ENCODE data around the gene MYO1B. TPM values are rescaled to one million over a fixed set of nuclear protein-coding genes. Genes with fewer than 3 reads are reported as not detected.

MYO1B gene
- total and polyA plus RNA-seq, 2 of the 8 experiments (the other 6 are each of a cell fraction or from before 2014, with no cell fraction given): 15.5 to 61.2 TPM

- ChIA-PET CTCF (ENCODE audit: partially characterized antibody) (interaction anchor here (1.1 to 5.3 kb wide), 3 partner anchors 12 to 84 kb away, joined by 3 to 32 read pairs (median 4); no protein-coding TSS in a partner anchor), POLR2A (ENCODE audit: partially characterized antibody) (no interaction called here)
- Histone ChIP-seq H3K23me2 (ENCODE audit: low read depth, low read length) (peaks cover 2% of the 10 kb centered on the region; the same call in 1 of the 2 replicates), H2AFZ (ENCODE audit: low read length) (no peak overlapping the region), H3K4ac (replicated peaks; ENCODE audit: insufficient read length, low read depth, low read length) (no peak overlapping the region), H3K18ac (ENCODE audit: extremely low read depth, low read length) (no peak overlapping the region), H3K36me3 (ENCODE audit: control insufficient read depth in 2 of 4, insufficient read depth in 4 of 4, low read length in 3 of 4) (no peaks in the 10 kb centered on the region), H3K56ac (replicated peaks; ENCODE audit: insufficient read length, low read depth, low read length) (no peak overlapping the region), H4K20me1 (replicated peaks in 1 of 2; ENCODE audit: control insufficient read depth in 1 of 2, insufficient read depth in 2 of 2, low read length in 2 of 2) (peaks cover 0 to 4% of the 10 kb centered on the region in 2 experiments), H3K79me2 (ENCODE audit: control insufficient read depth in 1 of 2, insufficient read depth in 2 of 2, low read length in 2 of 2) (peaks cover 0 to 81% of the 10 kb centered on the region in 2 experiments; a peak in 2 of 4 replicates), H3K4me2 (ENCODE audit: insufficient read depth in 1 of 2, low read depth in 2 of 2, low read length in 2 of 2) (no peak overlapping the region), H3K9ac (replicated peaks in 1 of 4; ENCODE audit: extremely low read depth in 1 of 4, low read depth in 3 of 4, low read length in 3 of 4) (no peak overlapping the region), H3K9me3 (ENCODE audit: insufficient read depth in 2 of 2, low read depth in 1 of 2, low read length in 1 of 2) (no peaks in the 10 kb centered on the region), H3K79me1 (ENCODE audit: low read depth, low read length) (peaks cover 4% of the 10 kb centered on the region; the same call in 1 of the 2 replicates), H4K5ac (ENCODE audit: insufficient read length, low read depth, low read length) (no peak overlapping the region), H3K27me3 (replicated peaks in 1 of 4; ENCODE audit: control insufficient read depth in 3 of 4, extremely low read depth in 1 of 4, insufficient read depth in 3 of 4, low read length in 3 of 4) (no peaks in the 10 kb centered on the region), H2BK12ac (ENCODE audit: low read depth, low read length) (no peak overlapping the region), H3K4me3 (ENCODE audit: extremely low read depth in 1 of 4, insufficient read depth in 2 of 4, low read depth in 3 of 4, low read length in 4 of 4) (no peak overlapping the region), H4K91ac (replicated peaks; ENCODE audit: insufficient read length, low read length) (no peak overlapping the region), H3K14ac (ENCODE audit: insufficient read length) (no peak overlapping the region), H3K27ac (ENCODE audit: low read depth, low read length) (no peak overlapping the region), H4K8ac (ENCODE audit: extremely low read depth, insufficient read depth, low read length) (no peak overlapping the region), H2BK15ac (ENCODE audit: low read length) (no peak overlapping the region), H2BK120ac (replicated peaks; ENCODE audit: low read depth, low read length) (no peak overlapping the region), H2AK5ac (ENCODE audit: low read depth, low read length) (no peak overlapping the region), H3K23ac (ENCODE audit: insufficient read length) (no peak overlapping the region), H2BK5ac (ENCODE audit: low read depth, low read length) (no peak overlapping the region), H3K4me1 (replicated peaks in 1 of 4; ENCODE audit: control insufficient read depth in 3 of 4, insufficient read depth in 4 of 4, low read length in 3 of 4) (peaks cover 0 to 14% (median 6%) of the 10 kb centered on the region in 4 experiments; a peak in 3 of 7 replicates), H2BK20ac (ENCODE audit: low read length) (no peak overlapping the region)
- FAIRE-seq (no peak), DNase-seq (ENCODE audit: low read depth in 1 of 2, low spot score in 2 of 2) (no peak)
- TF ChIP-seq RXRA (IDR thresholded peaks at IDR 0.05; ENCODE audit: insufficient read depth, low read depth, low read length): no peak
- no peak for TF ChIP-seq TAF1 (IDR thresholded peaks at IDR 0.05; ENCODE audit: low read depth, low read length)
- no peak for TF ChIP-seq PHF8 (conservative IDR thresholded peaks at IDR 0.05; ENCODE audit: low read depth, low read length)
- no peak for TF ChIP-seq BCL11A (IDR thresholded peaks at IDR 0.05; ENCODE audit: low read depth in 2 of 2, low read length in 2 of 2)
- TF ChIP-seq SIX5 (IDR thresholded peaks at IDR 0.05; ENCODE audit: low read depth, low read length): no peak
- no peak for TF ChIP-seq NRF1 (IDR thresholded peaks at IDR 0.05; ENCODE audit: low read depth, low read length)
- TF ChIP-seq EZH2 (IDR thresholded peaks at IDR 0.05; ENCODE audit: low read depth, low read length, severe bottlenecking): no peak
These were observed 70.2 kb downstream of the MYO1B start for GRCh38 chr2:191315365-191315752.

All from H1 (cell line).